ENCODE results near the gene SGSH. TPM values are rescaled to one million over a fixed set of nuclear protein-coding genes. Genes with fewer than 3 reads are reported as not detected.

The SGSH gene
- polyA plus RNA-seq, 1 experiment: 44.4 TPM

DNA sequence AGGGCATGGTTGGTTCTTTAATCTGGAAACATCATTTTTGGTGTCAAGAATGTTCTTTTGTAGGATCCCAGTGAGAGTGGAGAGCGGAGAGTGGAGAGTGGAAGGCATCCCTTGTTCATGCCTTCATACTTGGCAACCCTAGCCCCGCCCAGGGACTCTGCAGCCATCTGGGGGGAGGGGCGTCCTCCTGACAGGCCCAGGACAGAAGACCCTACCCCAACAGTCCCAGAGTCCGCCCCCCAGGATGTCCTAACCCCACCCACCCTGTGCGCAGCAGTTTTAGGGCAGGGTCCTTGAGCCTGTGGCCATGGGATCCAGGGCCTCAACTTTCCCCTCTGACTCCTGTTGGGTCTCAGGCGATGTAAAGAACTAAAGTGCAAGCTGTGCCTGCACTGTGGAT, 4.5 kb upstream of the SGSH start:
- Histone ChIP-seq H3K27me3 (ENCODE audit: control insufficient read depth, insufficient read depth, low read length) (no peaks in the 10 kb centered on the region), H3K36me3 (ENCODE audit: control insufficient read depth, insufficient read depth, low read length) (peaks cover 8% of the 10 kb centered on the region), H3K4me3 (ENCODE audit: low read depth, low read length) (no peak overlapping the region)
- DNase-seq (ENCODE audit: low read depth): no peak
- TF ChIP-seq, protein P1, sequence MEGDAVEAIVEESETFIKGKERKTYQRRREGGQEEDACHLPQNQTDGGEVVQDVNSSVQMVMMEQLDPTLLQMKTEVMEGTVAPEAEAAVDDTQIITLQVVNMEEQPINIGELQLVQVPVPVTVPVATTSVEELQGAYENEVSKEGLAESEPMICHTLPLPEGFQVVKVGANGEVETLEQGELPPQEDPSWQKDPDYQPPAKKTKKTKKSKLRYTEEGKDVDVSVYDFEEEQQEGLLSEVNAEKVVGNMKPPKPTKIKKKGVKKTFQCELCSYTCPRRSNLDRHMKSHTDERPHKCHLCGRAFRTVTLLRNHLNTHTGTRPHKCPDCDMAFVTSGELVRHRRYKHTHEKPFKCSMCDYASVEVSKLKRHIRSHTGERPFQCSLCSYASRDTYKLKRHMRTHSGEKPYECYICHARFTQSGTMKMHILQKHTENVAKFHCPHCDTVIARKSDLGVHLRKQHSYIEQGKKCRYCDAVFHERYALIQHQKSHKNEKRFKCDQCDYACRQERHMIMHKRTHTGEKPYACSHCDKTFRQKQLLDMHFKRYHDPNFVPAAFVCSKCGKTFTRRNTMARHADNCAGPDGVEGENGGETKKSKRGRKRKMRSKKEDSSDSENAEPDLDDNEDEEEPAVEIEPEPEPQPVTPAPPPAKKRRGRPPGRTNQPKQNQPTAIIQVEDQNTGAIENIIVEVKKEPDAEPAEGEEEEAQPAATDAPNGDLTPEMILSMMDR (IDR thresholded peaks at IDR 0.05; ENCODE audit: insufficient read depth, low read depth, low read length): no peak
- POLR2A ChIA-PET: no interaction called here
- CTCF ChIA-PET: interaction anchor here (2.6 kb wide), 1 partner anchor 28 kb away, joined by 9 read pairs; no protein-coding TSS in a partner anchor

DNA sequence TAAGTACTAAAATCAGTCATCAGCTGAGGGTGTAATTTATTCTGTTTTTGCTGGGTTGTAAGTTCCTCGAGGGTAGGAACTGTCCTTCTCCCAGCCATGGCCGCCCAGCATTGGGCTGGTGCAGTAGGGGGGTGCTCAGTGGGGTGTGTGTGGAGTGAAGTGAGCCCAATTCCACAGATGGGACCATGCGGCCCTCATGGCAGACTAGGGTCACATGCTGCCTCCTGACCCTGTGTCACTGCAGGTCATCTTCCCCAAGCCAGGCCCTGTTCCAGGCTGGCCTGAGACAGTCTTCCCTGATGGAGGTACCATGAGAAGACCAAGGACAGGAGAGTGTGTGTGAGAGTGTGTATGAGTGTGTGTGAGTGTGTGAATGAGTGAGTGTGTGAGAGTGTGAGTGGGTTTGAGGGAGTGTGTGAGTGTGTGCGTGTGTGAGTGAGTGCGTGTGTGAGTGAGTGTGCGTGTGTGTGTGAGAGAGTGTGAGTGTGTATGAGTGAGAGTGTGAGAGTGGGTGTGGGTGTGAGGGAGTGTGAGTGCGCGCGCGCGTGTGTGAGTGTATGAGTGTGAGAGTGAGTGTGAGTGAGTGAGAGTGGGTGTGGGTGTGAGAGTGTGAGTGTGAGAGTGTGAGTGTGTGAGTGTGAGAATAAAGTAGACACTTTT, 3.8 kb upstream of the SGSH start:
- peaks cover 8% of the 10 kb centered on the region for H3K36me3 ChIP-seq (ENCODE audit: control insufficient read depth, insufficient read depth, low read length)
- no peak for DNase-seq (ENCODE audit: low read depth)
- ChIA-PET POLR2A (no interaction called here), CTCF (no interaction called here)
- TF ChIP-seq, protein P1 (IDR thresholded peaks at IDR 0.05; ENCODE audit: insufficient read depth, low read depth, low read length): no peak
- no peaks in the 10 kb centered on the region for H3K27me3 ChIP-seq (ENCODE audit: control insufficient read depth, insufficient read depth, low read length)
- H3K4me3 ChIP-seq (ENCODE audit: low read depth, low read length): no peak overlapping the region

DNA sequence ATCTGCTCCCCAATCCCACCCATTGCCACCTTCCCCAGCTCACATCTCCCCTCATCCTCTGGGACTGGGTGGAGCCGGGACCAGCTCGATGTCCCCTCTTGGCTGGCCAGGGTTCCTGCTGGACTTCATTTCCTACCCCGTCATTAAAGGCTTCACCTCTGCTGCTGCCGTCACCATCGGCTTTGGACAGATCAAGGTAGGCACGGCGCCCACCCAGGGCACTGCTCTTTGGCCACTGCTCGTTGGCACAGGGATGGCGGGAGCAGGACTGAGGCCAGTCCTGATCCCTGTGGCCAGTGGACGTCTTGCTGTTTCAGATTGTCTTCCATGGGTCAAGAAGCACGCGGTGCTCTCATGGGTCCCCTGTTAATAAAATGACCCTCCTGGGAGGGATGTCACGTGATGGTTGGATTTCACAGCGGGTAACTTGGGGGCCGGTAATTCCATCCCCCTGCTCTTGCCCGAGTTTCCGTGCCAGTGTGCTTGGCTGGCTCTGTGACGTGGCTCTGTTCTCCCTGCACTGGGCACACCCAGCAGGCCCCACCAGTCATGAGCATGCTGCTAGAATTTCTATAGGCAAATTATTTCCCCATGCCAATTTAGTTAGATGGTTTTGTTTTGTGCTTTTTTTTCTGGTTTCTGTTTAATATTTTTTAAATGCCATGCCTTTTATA, 3.1 kb upstream of the SGSH start:
- Histone ChIP-seq H3K36me3 (ENCODE audit: control insufficient read depth, insufficient read depth, low read length) (peaks cover 8% of the 10 kb centered on the region), H3K4me3 (ENCODE audit: low read depth, low read length) (no peak overlapping the region), H3K27me3 (ENCODE audit: control insufficient read depth, insufficient read depth, low read length) (no peaks in the 10 kb centered on the region)
- ChIA-PET POLR2A (no interaction called here), CTCF (no interaction called here)
- TF ChIP-seq, protein P1 (IDR thresholded peaks at IDR 0.05; ENCODE audit: insufficient read depth, low read depth, low read length): no peak
- no peak for DNase-seq (ENCODE audit: low read depth)

DNA sequence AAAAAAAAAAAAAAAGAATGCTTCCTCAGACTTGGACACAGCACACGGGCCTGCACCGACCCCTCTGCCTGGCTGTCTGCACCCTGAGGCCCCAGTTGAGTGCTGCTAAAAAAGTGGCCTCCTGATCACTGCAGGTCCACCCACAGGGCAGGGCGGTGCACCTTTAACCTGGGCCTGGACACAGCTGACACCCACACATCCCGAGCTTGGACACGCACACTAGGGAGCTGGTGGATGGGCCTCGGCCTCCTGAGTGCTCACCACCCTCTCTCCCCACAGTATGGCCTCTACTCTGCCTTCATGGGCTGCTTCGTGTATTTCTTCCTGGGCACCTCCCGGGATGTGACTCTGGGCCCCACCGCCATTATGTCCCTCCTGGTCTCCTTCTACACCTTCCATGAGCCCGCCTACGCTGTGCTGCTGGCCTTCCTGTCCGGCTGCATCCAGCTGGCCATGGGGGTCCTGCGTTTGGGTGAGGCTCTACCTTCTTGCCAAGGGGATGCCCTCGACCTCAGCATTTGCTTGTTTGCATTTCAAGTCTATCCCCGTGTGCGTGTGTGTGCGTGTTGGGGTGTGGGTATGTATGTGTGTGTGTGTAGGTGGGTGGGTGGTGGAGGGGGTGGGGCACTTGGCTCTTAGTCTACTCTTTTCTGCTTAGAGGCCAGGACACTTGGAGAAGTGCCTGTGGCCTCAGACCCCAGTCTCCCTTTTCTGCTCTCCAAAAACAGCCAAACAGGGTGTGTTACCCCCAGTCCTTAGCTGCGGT, 2.4 kb upstream of the SGSH start:
- TF ChIP-seq, protein P1 (IDR thresholded peaks at IDR 0.05; ENCODE audit: insufficient read depth, low read depth, low read length): no peak
- H3K27me3 ChIP-seq (ENCODE audit: control insufficient read depth, insufficient read depth, low read length): no peaks in the 10 kb centered on the region
- CTCF ChIA-PET: no interaction called here
- no peak overlapping the region for H3K4me3 ChIP-seq (ENCODE audit: low read depth, low read length)
- DNase-seq (ENCODE audit: low read depth): no peak
- H3K36me3 ChIP-seq (ENCODE audit: control insufficient read depth, insufficient read depth, low read length): peaks cover 8% of the 10 kb centered on the region
- POLR2A ChIA-PET: no interaction called here

Data from BJ (cell line).